ENCODE results near the gene ATP5MG.
"Not testable (repeated sequence)": the region's sequence is repeated elsewhere in the genome, so short reads cannot be mapped to it uniquely, and the experiment has no call there.

The ATP5MG gene

GRCh38 chr11:118402594-118402993 lies 1.2 kb downstream of the ATP5MG start:
- not testable (repeated sequence) for DNase-seq
- intact Hi-C loops (cut with DNase I) = loop anchor here (10.0 kb wide), 1 partner anchor 82 kb away; no protein-coding TSS in a partner anchor

DNA sequence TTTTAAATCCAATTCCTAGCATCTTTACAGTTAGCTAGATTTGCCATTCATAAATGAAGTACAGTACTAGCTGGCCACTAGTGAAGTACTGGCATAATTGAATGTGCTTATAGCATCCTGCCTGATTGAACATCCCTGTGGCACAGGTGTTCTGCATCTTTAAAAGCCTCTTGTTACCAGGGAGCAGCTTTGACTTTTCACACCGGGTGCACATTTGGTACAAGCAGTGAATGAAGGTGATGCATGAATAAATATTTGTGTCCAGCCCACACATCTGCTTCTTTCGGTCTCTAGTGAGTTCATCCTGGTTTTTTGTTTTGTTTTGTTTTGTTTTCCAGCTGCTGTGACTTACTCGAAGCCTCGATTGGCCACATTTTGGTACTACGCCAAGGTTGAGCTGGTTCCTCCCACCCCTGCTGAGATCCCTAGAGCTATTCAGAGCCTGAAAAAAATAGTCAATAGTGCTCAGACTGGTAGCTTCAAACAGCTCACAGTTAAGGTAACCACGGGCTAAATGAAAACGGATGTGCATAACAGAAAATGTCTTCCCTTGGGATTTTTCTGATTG lies 5.3 kb downstream of the ATP5MG start:
- peak in 1 of 10 donors; percentile 15 for DNase-seq
- intact Hi-C loops (cut with DNase I) = loop anchor here (10.0 kb wide), 1 partner anchor 78 kb away; no protein-coding TSS in a partner anchor

GRCh38 chr11:118410055-118410745 lies 8.8 kb downstream of the ATP5MG start:
- no peak for DNase-seq
- intact Hi-C loops (cut with DNase I) = no loop called here

- intact Hi-C loops (cut with DNase I) = no loop called here
- no peak for DNase-seq
Observed at GRCh38 chr11:118411530-118411929, 10.1 kb downstream of the ATP5MG start.

DNA sequence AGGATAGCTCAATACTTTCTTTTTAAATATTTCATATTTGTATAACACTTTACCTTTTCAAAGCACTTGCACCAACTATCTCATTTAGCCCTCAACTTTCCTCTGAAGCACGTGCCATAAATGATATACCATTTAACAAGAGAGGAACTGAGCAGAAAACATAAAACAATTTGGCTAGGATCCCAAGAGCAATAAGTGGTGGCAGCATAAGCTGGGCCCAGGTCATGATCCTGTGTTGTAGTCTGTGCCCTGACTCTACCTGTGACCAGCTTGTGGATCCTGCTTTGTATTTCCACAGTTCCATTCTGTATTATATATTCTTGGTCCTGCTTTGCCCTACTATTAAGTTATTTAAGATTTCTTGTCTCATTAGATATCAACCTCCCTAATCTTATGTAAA lies 11.5 kb downstream of the ATP5MG start:
- DNase-seq = no peak
- intact Hi-C loops (cut with DNase I) = no loop called here

GRCh38 chr11:118415062-118415738 lies 13.8 kb downstream of the ATP5MG start:
- intact Hi-C loops (cut with DNase I) = no loop called here
- no peak for DNase-seq

DNA sequence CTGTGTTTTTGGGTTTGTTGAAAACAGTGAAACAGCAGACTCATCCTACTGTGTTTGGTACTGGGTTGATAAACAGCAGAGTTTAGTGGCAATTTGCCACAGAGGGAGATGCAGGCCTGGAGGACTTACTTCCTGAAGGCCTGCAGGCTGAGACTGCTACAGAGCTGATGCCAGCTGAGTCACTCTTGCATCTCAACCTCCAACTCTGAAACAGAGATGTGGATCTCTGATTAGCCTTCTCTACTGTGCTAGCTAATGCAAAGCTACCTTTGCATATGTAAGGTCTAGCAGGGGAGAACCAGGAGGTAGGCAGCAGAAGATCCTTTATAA lies 14.3 kb downstream of the ATP5MG start:
- DNase-seq = peak in 2 of 10 donors; percentile 12 to 24
- intact Hi-C loops (cut with DNase I) = no loop called here

DNA sequence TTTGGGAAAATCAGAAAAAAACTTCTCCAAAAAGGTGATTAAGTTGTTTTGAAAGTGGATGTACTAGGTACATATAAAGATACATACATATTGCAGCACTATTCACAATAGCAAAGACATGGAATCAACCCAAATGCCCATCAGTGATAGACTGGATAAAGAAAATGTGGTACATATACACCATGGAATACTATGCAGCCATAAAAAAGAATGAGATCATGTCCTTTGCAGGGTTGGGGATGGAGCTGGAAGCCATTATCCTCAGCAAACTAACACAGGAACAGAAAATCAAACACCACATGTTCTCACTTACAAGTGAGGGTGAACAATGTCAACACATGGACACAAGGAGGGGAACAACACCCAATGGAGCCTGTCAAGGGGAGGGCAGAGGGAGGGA lies 15.5 kb downstream of the ATP5MG start:
- DNase-seq; intact Hi-C loops (cut with DNase I): not testable (repeated sequence)

DNA sequence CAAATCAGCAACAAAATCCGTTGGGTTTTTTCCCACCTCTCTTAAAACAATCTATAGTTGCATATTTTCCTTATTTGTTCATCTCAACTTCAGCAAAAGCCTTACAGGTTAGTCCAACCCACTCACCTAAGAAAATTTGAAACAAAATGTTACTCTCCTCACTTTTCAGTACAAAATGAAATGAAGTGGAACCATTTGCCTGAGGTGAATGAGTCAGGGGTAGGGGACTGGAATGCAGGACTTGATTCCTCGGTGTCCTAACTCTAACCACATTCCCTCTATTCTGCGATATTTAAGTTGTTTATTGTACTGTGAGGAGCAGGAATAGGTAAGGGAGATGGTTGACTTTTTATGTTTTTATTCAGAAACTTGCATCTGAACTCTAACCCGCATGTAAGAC lies 16.4 kb downstream of the ATP5MG start:
- DNase-seq = no peak
- intact Hi-C loops (cut with DNase I) = no loop called here

- intact Hi-C loops (cut with DNase I) = no loop called here
- DNase-seq = no peak
Observed at GRCh38 chr11:118418766-118419165, 17.4 kb downstream of the ATP5MG start.

DNA sequence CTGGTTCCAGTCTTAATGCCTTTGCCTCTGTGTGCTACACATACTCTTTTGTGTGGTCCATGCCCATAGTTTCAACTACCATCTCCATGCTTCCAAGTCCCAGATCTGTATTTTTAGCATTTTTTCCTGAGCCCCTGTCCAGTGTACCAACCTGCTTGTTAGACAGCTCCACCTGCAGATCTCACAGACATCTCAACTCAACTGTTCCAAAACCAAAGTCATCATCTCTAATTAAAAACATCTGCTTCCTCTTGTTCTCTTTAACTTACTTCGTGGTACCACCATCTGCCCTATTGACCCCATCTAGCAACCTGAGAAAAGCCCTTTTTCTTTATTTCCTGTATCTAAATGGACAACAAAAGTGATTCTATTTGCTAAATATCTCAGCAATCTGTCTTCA lies 26.3 kb downstream of the ATP5MG start:
- DNase-seq = no peak
- intact Hi-C loops (cut with DNase I) = no loop called here

DNA sequence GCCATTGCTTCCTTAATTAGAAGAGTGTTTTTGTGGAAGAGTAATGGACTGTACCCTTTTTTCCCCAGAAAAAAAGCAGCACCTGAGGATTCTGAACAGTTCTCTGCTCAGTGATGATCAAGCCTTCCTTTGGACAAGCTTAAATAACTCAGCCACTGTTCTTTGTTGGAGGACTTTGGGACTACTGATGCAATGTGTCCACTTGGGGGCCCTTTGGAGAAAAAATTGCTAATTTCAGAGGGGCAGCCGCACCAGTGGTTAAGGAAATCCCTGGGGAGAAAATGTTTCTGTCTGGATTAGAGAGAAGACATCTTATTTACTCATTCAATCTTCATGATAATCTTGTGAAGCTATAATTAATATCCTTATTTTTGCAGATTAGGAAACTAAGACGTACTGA lies 29.6 kb downstream of the ATP5MG start:
- intact Hi-C loops (cut with DNase I) = loop anchor here (5.0 kb wide), 1 partner anchor 56 kb away; no protein-coding TSS in a partner anchor
- DNase-seq = no peak

DNA sequence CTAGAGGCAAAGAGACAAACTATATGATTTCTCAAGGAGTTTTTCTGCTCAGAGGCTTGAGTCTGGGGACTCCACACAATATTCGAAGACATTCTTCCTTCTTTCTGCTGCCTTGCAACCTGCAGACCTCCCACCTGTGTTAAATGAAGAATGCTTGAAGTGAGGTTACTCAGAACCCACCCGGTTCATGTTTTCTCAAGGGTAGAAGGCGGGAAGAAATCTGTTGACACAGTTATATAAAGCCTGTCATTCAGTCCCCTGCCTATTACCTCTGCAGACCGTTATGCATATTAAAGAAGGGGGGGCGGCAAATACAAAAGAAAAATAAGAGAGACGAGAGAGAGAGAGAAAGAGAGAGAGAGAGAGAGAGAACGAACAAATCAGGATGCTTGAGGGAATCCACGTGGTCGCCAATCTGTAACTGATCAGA lies 32.7 kb downstream of the ATP5MG start:
- intact Hi-C loops (cut with DNase I) = loop anchor here (5.0 kb wide), 1 partner anchor 53 kb away; no protein-coding TSS in a partner anchor
- no peak for DNase-seq

DNA sequence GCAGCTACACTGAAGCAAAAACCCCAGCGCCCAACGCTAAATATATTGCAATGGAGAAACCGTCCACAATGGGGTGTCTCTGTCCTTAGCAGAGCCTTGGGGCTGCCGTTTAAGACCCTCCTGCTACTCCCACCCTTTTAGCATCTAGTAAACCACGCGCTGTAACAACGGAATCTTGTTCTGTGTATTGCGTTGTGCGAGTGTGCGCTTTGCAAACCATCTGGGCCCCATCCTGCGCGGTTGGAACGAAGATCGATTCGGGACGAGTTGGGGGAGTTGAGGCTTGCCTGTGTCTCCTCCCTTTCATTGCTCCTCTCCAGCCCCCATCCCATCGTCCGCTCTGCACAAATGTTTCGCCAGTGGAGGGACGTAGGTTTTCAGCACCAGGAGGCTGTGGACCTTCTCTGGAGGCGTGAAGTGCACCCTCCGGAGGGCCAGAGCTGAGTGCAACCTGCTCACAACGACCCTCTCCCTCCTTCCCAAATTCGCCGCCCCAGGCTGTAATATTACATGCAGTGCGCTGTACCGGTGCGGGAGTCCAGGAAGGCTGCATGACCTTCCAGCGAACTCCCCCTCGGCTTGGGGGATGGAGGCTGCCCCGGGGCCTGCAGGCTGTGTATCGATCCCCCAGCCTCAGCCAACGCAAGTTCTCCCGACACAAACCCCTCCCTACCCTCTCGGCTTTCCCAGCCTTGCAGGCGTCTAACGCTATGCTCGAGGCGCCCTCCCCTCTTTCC lies 33.3 kb downstream of the ATP5MG start:
- intact Hi-C loops (cut with DNase I) = loop anchor here (1.0 to 5.0 kb wide), 2 partner anchors 33 to 53 kb away; partner anchors contain the start of gene ATP5MG
- peak in 7 of 10 donors; percentile 29 to 86 (median 57) for DNase-seq

GRCh38 chr11:118435290-118435892 lies 34.0 kb downstream of the ATP5MG start:
- intact Hi-C loops (cut with DNase I) = loop anchor here (1.0 kb wide), 1 partner anchor 34 kb away; the partner anchor contains the start of gene ATP5MG
- peak; percentile 36 to 93 (median 54) for DNase-seq

- DNase-seq = peak; percentile 93 to 100 (median 97)
- intact Hi-C loops (cut with DNase I) = loop anchor here (1.0 to 2.0 kb wide), 2 partner anchors 35 to 77 kb away; partner anchors contain the start of genes ATP5MG and UBE4A
Observed at GRCh38 chr11:118435893-118436624, 34.7 kb downstream of the ATP5MG start, which contains the start of gene KMT2A. TSS of gene KMT2A (plus strand) at chr11:118436492. CDS start at chr11:118436513, 21 bp downstream.

DNA sequence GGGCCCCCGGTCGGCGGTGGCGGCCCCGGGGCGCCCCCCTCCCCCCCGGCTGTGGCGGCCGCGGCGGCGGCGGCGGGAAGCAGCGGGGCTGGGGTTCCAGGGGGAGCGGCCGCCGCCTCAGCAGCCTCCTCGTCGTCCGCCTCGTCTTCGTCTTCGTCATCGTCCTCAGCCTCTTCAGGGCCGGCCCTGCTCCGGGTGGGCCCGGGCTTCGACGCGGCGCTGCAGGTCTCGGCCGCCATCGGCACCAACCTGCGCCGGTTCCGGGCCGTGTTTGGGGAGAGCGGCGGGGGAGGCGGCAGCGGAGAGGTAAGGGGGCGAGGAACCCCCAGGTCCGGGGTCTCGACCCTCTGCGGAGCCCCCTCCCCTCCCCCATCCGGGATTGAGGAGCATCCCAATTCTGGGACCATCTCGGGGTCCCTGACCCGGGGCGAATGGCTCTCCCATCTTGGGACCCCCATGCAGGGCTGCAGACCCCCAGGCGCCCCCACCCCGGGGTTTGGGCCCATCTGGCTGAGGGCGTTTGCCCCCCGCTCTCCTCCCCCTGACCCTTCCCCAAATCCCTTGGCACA lies 35.3 kb downstream of the ATP5MG start:
- intact Hi-C loops (cut with DNase I) = loop anchor here (2.0 kb wide), 1 partner anchor 78 kb away; the partner anchor contains the start of gene UBE4A
- DNase-seq = peak in 3 of 10 donors; percentile 17 to 83 (median 74)

GRCh38 chr11:118437208-118438125 lies 36.1 kb downstream of the ATP5MG start:
- intact Hi-C loops (cut with DNase I) = loop anchor here (2.0 kb wide), 1 partner anchor 79 kb away; the partner anchor contains the start of gene UBE4A
- peak in 8 of 10 donors; percentile 9 to 89 (median 28) for DNase-seq
